ENCODE data around the gene RIN3.

GRCh38 chr14:92473261-92473968 lies 40.2 kb upstream of the RIN3 start:
- TF ChIP-seq CTCF (IDR thresholded peaks at IDR 0.05 in 8 of 11, conservative IDR thresholded peaks at IDR 0.05 in 3 of 11), result no peak
- no peak for TF ChIP-seq POLR2A (IDR thresholded peaks at IDR 0.05)
- peak in 1 of 3 donors; percentile 32 for TF ChIP-seq POLR2AphosphoS5 (IDR thresholded peaks at IDR 0.05)

All from spleen (tissue), 7 donors.